Measurements from ENCODE around the gene BPIFB1. TPM values are rescaled to one million over a fixed set of nuclear protein-coding genes. Genes with fewer than 3 reads are reported as not detected.

BPIFB1 gene
- total and polyA plus RNA-seq, 3 donors from 2014 or later: 1.6 to 5.8 (median 5.5) TPM

DNA sequence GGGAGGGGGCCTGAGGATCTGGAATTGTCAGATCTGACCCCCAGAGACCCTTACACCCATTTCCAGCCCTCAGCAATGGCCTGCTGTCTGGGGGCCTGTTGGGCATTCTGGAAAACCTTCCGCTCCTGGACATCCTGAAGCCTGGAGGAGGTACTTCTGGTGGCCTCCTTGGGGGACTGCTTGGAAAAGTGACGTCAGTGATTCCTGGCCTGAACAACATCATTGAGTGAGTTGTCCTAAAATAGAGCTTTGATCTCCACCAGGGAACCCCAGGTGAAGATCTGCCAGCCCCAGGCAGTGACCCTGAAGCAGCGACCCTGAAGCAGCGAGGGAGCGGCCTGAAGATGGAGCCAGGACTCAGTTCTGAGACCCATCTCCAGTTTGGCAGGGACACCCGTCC is 45.0 kb upstream of the BPIFB1 start:
- TF ChIP-seq, protein P1, sequence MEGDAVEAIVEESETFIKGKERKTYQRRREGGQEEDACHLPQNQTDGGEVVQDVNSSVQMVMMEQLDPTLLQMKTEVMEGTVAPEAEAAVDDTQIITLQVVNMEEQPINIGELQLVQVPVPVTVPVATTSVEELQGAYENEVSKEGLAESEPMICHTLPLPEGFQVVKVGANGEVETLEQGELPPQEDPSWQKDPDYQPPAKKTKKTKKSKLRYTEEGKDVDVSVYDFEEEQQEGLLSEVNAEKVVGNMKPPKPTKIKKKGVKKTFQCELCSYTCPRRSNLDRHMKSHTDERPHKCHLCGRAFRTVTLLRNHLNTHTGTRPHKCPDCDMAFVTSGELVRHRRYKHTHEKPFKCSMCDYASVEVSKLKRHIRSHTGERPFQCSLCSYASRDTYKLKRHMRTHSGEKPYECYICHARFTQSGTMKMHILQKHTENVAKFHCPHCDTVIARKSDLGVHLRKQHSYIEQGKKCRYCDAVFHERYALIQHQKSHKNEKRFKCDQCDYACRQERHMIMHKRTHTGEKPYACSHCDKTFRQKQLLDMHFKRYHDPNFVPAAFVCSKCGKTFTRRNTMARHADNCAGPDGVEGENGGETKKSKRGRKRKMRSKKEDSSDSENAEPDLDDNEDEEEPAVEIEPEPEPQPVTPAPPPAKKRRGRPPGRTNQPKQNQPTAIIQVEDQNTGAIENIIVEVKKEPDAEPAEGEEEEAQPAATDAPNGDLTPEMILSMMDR (IDR thresholded peaks at IDR 0.05): no peak
- no peak for TF ChIP-seq POLR2A (IDR thresholded peaks at IDR 0.05)
- Histone ChIP-seq H3K9me3 (no peaks in the 10 kb centered on the region), H3K4me1 (no peaks in the 10 kb centered on the region), H3K4me3 (no peak overlapping the region), H3K36me3 (ENCODE audit: low read depth, missing control alignments) (no peaks in the 10 kb centered on the region), H3K27ac (no peak overlapping the region), H3K27me3 (no peaks in the 10 kb centered on the region)
- intact Hi-C loops (cut with DNase I; ENCODE audit: low total_unique reads): no loop called here
- WGBS, 2 donors: 83 to 86% methylated on average over 2 to 6 of the region's 6 CpGs
- DNase-seq: no peak

DNA sequence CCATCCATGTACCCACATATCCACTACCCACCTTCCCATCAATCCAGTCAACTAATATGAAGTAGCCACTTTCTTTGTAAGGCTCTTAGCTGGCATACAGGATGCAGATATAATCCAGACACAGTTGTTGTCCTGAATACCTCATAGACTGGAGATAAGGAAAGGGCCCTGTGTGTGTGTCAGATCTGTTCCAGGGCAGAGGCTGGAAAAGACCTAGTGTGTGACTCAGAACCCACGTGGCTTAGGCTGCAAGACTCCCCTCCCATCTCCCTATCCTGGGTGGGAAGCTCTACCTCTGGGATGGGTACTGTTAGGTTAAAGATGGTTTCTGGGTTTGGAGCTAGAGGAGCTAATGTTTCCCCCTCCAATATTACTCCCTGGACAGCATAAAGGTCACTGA is 43.6 kb upstream of the BPIFB1 start:
- intact Hi-C loops (cut with DNase I; ENCODE audit: low total_unique reads): no loop called here
- Histone ChIP-seq H3K4me1 (no peaks in the 10 kb centered on the region), H3K27ac (no peak overlapping the region), H3K36me3 (ENCODE audit: low read depth, missing control alignments) (no peaks in the 10 kb centered on the region), H3K9me3 (no peaks in the 10 kb centered on the region), H3K27me3 (no peaks in the 10 kb centered on the region), H3K4me3 (no peak overlapping the region)
- WGBS, 2 donors: 53 to 75% methylated on average over 1 of the region's 1 CpG
- TF ChIP-seq, protein P1 (IDR thresholded peaks at IDR 0.05): no peak
- TF ChIP-seq POLR2A (IDR thresholded peaks at IDR 0.05): no peak
- DNase-seq: no peak

DNA sequence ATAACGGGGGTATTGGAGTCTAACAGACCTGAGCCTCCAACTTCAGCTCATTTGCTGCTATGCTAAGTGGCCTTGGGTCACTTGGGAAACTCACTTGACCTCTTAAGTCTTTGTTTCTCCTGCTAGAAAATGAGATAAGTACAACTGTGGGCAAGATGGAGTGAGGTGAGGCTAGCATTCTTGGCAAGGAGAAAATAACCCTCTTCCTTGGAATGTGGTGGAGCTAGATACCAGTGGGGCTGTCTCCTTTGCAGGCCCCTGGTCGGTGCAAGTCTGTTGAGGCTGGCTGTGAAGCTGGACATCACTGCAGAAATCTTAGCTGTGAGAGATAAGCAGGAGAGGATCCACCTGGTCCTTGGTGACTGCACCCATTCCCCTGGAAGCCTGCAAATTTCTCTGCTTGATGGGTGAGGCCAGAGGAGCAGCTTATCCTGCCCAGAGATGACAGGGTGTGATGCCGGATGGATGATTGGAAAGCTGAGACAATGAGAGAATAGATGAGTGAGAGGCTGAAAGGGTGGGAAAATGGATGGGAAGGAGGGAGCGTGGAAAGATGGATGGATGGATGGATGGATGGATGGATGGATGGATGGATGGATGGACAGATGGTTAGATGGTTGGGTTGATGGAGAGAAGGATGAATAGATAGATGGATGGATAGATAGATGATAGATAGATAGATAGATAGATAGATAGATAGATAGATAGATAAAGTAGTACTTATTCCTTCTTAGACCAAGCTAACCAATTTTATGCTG is 42.9 kb upstream of the BPIFB1 start:
- intact Hi-C loops (cut with DNase I; ENCODE audit: low total_unique reads): no loop called here
- no peaks in the 10 kb centered on the region for H3K36me3 ChIP-seq (ENCODE audit: low read depth, missing control alignments)
- WGBS, 2 donors: 84% methylated on average over 3 to 4 of the region's 4 CpGs
- no peaks in the 10 kb centered on the region for H3K9me3 ChIP-seq
- H3K27ac ChIP-seq: no peak overlapping the region
- H3K4me1 ChIP-seq: no peaks in the 10 kb centered on the region
- no peaks in the 10 kb centered on the region for H3K27me3 ChIP-seq
- TF ChIP-seq POLR2A (IDR thresholded peaks at IDR 0.05): no peak
- TF ChIP-seq, protein P1 (IDR thresholded peaks at IDR 0.05): no peak
- no peak for DNase-seq
- H3K4me3 ChIP-seq: no peak overlapping the region

DNA sequence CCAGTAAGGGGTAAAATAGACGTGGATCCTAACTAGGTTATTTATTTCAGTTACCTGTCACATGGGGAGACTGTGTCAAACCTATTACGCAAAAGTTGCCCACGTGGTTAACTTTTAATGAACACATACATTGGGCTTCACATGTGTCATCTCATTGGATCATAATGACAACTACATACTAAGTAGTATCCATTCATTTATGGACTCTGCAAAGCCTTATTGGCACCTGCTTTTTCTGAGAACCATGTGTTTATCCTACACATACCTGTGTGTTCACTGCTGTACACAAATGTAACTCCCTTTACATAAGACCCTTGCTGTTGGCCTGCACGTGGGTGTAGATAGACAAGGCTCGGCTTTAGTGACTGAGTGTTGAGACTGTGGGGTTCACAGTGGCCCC is 42.1 kb upstream of the BPIFB1 start:
- no peaks in the 10 kb centered on the region for H3K27me3 ChIP-seq
- no peak overlapping the region for H3K27ac ChIP-seq
- no peak for DNase-seq
- 74 to 75% methylated on average over 5 of the region's 5 CpGs for WGBS, 2 donors
- H3K9me3 ChIP-seq: no peaks in the 10 kb centered on the region
- H3K36me3 ChIP-seq (ENCODE audit: low read depth, missing control alignments): no peaks in the 10 kb centered on the region
- intact Hi-C loops (cut with DNase I; ENCODE audit: low total_unique reads): no loop called here
- no peak for TF ChIP-seq POLR2A (IDR thresholded peaks at IDR 0.05)
- TF ChIP-seq, protein P1 (IDR thresholded peaks at IDR 0.05): no peak
- no peaks in the 10 kb centered on the region for H3K4me1 ChIP-seq
- no peak overlapping the region for H3K4me3 ChIP-seq

Data from testis (tissue), 3 donors.